Measurements from ENCODE around the gene DOCK6.
A peak's percentile ranks its signal among the peaks of the same experiment; 100 is the strongest.
"Not testable (repeated sequence)": the region's sequence is repeated elsewhere in the genome, so short reads cannot be mapped to it uniquely, and the experiment has no call there.

Gene DOCK6

DNA sequence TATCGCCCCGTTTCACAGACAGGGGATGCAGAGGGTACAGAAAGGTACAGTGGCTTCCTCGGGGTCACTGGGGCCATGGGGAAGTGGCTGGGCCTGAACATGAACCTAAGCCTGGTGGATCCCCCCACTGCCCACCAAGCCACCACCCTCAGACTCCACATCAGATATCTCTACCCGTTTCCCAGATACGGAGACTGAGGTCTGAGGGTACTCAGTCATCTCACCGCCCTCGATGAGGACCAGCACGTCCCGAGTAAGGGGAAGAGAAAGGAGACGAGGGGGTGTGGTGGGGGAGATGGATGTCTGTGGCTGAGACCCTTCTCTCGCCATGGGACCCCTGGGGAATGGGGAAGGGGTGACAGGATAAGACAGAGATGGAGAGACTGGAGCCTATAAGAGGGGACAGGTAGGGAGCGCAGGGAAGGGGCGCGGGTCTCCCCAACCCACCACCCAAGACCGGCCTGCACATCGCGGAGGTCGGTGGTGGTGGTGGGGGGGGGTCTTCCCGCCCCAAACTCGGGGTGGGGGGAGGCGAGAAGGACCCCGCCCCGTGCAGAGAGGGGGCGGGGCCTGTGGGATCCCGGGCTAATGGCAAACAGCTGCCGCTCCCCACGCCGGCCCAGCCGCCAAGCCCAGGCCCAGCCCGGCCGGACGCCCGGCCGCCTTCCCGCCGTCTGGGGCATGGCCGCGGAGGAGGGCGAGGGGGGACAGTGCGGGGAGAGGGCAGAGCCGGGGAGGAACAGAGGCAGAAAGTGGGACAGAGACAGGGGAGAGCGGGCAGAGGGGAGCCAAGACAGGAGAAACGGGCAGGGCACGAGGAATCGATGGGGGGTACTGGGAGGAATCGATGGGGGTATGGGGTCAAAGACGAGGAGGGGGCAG lies 65.7 kb downstream of the DOCK6 start:
- no peak for DNase-seq (ENCODE audit: low spot score)

DNA sequence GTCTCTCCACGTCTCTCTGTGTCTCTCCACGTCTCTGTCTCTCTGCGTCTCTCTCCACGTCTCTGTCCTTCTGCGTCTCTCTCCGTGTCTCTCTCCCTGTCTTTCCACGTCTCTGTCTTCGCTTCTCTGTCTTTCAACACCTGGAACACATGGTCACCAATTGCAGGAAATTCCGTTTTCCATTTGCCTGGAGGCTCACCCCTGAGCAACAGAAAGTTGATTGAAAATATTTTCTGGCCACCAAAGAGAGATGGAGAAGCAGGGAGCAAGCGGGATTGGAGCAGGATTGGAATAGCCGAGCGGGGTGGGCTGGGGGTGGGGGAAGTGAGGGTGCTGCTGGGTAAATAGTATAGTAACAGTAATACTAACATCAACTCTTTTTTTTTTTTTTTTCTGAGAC lies 66.6 kb downstream of the DOCK6 start:
- DNase-seq (ENCODE audit: low spot score) = no peak

GRCh38 chr19:11194656-11195558 lies 67.4 kb downstream of the DOCK6 start:
- no peak for DNase-seq (ENCODE audit: low spot score)

- DNase-seq (ENCODE audit: low spot score) = no peak
Measured at GRCh38 chr19:11194173-11194572, 68.2 kb downstream of the DOCK6 start.

DNA sequence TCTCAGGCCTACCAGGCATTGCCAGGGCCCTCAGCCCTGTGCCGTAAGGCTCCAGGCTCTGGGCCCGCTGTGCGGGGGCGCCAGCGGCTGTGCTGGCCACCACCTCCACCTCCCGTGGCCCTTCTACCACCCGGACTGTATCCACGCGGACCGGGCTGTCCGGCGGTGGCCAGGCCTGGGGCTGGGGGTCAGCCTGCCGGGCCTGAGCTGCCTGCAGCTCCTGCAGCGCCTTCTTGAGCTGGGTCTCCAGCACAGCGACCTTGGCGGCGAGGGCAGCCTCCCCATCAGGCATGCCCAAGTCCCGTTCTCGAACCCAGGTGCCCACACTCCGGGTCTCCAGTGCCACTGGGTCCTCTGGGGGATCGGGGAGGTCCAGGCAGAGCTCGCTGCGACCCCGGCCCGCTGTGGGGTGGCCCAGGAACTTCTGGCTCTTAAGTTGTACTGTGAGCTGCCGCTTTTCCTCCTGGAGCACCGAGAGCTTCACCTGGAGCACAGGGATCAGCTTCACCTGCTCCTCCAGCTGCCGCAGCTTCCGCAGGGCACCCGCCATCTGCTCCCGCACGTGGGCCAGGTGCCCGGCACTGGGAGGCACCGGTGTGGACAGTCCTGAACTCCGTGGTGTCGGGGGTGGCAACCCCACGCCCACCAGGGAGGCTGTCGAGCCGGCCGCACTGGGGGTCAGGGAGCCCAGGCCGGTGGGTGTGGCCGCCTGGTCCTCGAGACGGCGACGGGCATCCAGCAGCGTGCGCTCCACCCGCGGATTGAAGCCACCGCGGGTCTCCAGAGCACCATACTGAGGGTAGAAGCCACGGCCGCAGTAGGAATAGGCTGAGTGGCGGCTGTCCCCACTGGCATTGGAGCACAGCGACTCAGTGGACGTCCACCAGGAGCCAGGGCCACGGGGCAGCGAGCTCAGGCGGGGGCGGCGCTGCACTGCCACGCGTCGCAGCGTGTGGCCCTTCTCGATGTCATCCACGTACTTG lies 69.1 kb downstream of the DOCK6 start:
- no peak for DNase-seq (ENCODE audit: low spot score)

- DNase-seq (ENCODE audit: low spot score) = no peak
Measured at GRCh38 chr19:11191934-11192333, 70.4 kb downstream of the DOCK6 start.

DNA sequence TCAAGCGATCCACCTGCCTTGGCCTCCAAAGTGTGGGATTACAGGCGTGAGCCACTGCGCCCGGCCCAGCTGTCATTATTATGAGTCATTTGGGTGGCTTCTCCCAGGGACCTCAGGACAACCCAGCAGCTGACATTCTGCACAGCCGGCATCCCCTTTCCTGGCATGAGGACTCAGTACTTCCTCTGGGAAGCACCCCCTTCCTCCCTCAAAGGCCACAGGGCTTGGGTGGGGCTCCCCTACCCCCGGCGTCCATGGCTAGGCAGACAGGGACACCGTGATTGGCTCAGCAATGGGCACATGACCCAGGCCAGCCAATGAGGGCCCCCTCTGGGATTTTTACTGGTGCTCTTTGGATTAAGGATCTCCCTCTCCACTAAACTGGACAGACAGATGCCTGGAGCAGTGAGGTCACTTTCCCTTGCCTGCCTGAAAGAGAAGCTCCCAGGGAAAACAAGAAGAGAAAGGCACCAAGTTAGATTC lies 71.0 kb downstream of the DOCK6 start:
- DNase-seq (ENCODE audit: low spot score) = peak; percentile 55

DNA sequence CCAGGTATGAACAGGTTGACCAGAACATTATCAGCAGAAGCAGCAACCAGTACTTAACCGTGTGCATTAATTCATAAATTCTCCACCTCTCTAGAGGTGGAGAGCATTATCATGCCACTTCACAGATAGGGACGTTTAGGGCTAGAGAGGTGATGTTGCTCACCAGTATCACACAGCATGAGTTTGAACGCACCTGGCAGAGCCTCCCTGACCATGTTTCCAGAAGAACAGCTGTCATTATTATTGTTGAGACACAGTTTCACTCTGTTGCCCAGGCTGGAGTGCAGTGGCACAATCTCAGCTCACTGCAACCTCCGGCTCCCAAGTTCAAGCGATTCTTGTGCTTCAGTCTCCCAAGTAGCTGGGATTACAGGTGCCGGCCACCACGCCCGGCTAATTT lies 71.8 kb downstream of the DOCK6 start:
- DNase-seq (ENCODE audit: low spot score) = no peak

- no peak for DNase-seq (ENCODE audit: low spot score)
Measured at GRCh38 chr19:11187441-11187840, 74.9 kb downstream of the DOCK6 start.

GRCh38 chr19:11182994-11183393 lies 79.3 kb downstream of the DOCK6 start:
- DNase-seq (ENCODE audit: low spot score) = no peak

DNA sequence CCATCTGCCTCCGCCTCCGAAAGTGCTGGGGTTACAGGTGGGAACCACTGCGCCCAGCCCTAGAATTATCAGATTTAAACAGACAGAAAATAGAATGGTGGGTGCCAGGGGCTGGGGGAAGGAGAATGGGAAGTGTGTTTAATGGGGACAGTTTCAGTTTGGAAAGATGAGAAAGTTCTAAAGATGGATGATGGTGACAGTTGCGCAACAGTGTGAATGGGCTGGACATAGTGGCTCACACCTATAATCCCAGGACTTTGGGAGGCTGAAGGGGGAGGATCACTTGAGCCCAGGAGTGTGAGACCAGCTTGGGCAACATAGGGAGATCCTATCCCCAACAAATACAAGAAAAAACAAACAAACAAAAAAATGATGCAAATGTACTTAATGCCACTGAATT lies 80.8 kb downstream of the DOCK6 start:
- DNase-seq (ENCODE audit: low spot score) = no peak

- not testable (repeated sequence) for DNase-seq (ENCODE audit: low spot score)
Measured at GRCh38 chr19:11180975-11181374, 81.3 kb downstream of the DOCK6 start.

DNA sequence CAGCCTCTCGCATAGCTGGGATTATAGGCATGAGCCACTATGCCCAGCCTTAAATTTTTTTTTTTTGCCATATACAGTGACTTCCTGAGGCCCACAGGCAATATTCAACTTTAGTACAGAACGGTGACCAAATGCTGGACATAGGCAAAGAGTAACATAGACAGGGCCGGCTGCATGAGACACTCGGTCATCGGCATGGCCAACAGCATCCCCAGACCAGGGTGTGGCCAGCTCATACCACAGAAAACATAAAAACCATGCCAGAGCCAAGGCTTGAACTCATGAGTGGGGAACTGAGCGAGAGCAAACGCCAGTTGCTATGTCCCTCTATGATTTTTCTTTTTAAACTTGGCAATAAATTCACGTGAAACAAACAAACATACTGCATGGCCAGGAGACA lies 82.0 kb downstream of the DOCK6 start:
- DNase-seq (ENCODE audit: low spot score) = no peak

GRCh38 chr19:11179716-11180297 lies 82.5 kb downstream of the DOCK6 start:
- DNase-seq (ENCODE audit: low spot score) = no peak

DNA sequence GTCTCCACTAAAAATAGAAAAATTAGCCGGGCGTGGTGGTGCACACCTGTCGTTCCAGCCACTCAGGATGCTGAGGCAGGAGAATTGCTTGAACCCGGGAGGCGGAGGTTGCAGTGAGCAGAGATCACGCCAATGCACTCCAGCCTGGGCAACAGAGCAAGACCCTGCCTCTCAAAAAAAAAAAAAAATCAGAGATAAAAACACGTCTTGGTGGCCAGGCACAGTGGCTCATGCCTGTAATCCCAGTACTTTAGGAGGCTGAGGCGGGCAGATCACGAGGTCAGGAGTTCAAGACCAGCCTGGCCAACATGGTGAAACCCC lies 83.2 kb downstream of the DOCK6 start:
- not testable (repeated sequence) for DNase-seq (ENCODE audit: low spot score)

GRCh38 chr19:11177592-11177991 lies 84.7 kb downstream of the DOCK6 start:
- no peak for DNase-seq (ENCODE audit: low spot score)

GRCh38 chr19:11176466-11177193 lies 85.7 kb downstream of the DOCK6 start:
- no peak for DNase-seq (ENCODE audit: low spot score)

DNA sequence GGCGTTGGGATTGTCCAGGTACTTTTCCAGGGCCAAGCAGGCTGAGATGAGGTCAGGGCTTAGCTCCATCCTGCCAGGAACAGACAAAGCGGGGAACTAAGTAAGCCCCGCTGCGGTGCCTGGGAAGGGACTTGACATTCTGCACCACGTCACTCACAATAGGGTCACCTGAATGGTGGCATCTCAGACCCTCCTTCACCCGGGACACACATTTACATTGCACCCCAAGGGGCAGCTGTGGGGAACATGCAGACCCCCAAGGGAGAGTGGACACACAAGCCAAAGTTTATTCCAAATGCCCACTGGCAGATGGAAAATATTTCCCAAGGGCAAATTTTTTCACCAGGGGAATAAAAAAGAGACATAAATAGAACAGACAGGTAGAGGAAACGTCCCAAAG lies 86.4 kb downstream of the DOCK6 start:
- DNase-seq (ENCODE audit: low spot score) = no peak

DNA sequence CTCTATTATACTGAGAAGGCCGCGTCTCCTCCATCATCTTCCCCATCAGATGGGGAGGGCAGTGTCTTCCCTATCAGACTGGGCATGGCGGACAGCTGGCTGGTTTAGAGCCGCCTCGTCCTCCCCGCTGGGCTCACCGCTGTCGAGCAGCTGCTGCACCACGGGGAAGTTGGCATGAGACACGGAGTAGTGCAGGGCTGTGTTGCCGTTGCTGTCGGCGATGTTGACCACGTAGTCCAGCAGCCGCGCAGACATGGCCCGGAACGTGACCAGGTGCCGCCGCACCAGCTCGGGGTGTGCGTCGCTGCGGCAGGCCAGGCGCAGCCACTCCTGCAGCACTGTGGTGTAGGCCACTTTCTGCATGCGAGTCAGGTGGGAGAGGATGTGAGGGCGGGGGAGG lies 88.0 kb downstream of the DOCK6 start:
- no peak for DNase-seq (ENCODE audit: low spot score)

- DNase-seq (ENCODE audit: low spot score) = no peak
Measured at GRCh38 chr19:11173516-11174155, 88.7 kb downstream of the DOCK6 start.
